Measurements from ENCODE around the gene TRIM45.

DNA sequence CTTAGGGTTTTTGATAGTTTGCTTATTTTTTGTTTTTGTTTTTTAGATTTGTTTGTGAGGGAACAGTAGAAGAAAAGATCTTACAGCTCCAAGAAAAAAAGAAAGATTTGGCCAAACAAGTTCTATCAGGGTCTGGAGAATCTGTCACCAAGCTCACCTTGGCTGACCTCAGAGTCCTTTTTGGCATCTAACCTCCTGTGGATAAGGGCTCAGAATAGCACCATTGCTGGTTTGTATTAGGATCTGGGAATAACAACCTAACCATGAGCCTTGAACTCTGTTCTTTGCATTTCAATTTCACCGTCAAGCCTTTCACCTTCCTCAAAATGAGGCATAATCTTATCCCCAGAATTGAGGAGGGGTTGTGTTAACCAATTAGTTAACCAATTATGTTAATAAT lies 20.2 kb downstream of the TRIM45 start:
- TF ChIP-seq CTCF (IDR thresholded peaks at IDR 0.05) (no peak), POLR2A (IDR thresholded peaks at IDR 0.05) (no peak)
